Heart right ventricle (tissue), 16 donors: ENCODE data around the gene SLC4A2. TPM values are rescaled to one million over a fixed set of nuclear protein-coding genes. Genes with fewer than 3 reads are reported as not detected.

Experiments
- ATAC-seq, 8 donors: fragments of 200-7000 bp; cut with Tn5 transposase; one replicate each; pipeline ENCODE4 v1.9.1; 2020; ENCODE audit warnings: mild to moderate bottlenecking in 8 of 8, moderate library complexity in 8 of 8, moderate number of reproducible peaks in 1 of 8
- DNase-seq, 2 donors: peaks; one replicate each; pipeline ENCODE4 v3.0.0-alpha.2; 2020
- H3K27ac ChIP-seq, 10 donors: fragments of 200-600 bp; sonication (generic) in 2 of 10; one replicate each; pipeline versions ENCODE4 v1.5.0 to v1.8.0; 2020 to 2022; ENCODE audit warnings: mild to moderate bottlenecking in 3 of 10
- H3K27me3 ChIP-seq, 7 donors: fragments of 200-600 bp; one replicate each; pipeline ENCODE4 v1.8.0; 2021 to 2022; ENCODE audit warnings: mild to moderate bottlenecking in 2 of 7
- H3K36me3 ChIP-seq, 9 donors: fragments of 200-600 bp; sonication (generic) in 1 of 9; one replicate each; pipeline versions ENCODE4 v1.5.0 to v1.8.0; 2020 to 2022; ENCODE audit warnings: mild to moderate bottlenecking in 2 of 9
- H3K4me1 ChIP-seq, 9 donors: fragments of 200-600 bp; sonication (generic) in 1 of 9; one replicate each; pipeline versions ENCODE4 v1.5.0 to v1.8.0; 2020 to 2022; ENCODE audit warnings: mild to moderate bottlenecking in 4 of 9
- H3K4me3 ChIP-seq, 10 donors: fragments of 200-600 bp; sonication (generic) in 2 of 10; one replicate each; pipeline versions ENCODE4 v1.5.0 to v1.8.0; 2020 to 2022; ENCODE audit warnings: mild to moderate bottlenecking in 7 of 10, moderate library complexity in 2 of 10
- H3K9me3 ChIP-seq, 11 donors: fragments of 200-600 bp in 10 of 11; sonication (generic) in 2 of 11; one replicate each; pipeline versions ENCODE4 v1.5.0 to v1.8.0; 2013 to 2022; ENCODE audit warnings: mild to moderate bottlenecking in 2 of 11, control low read depth in 1 of 11, moderate library complexity in 1 of 11
- CTCF ChIP-seq, 9 donors: fragments of 200-600 bp; sonication (generic) in 2 of 9; IDR thresholded peaks; one replicate each; pipeline versions ENCODE4 v1.5.0 to v1.8.0; 2021 to 2022; ENCODE audit warnings: antibody characterized with exemption in 9 of 9, mild to moderate bottlenecking in 5 of 9, moderate library complexity in 1 of 9
- WGBS, 2 donors: extraction: QIAGEN DNeasy Blood & Tissue Kit; methylation state at CpG; one replicate each; pipeline ENCODE4 v1.1.7; 2013; ENCODE audit warnings: inconsistent platforms in 1 of 2; 5-methylcytosine and 5-hydroxymethylcytosine counted together
- intact Hi-C, 10 donors: fragments of 100-400 bp; cut with DNase I; formaldehyde crosslinking; loops; one replicate each; pipeline versions ENCODE4 v1.11.1 to v1.14.2; 2022
- polyA plus RNA-seq, 2 donors: library from polyadenylated mRNA; stranded (reverse); fragments of 200-250 nt; gene quantifications; one replicate each; pipeline ENCODE4 v1.2.3, GENCODE V29; 2013
- total RNA-seq, 10 donors: library from RNA; stranded (reverse); fragmentation: NEBNext Ultra II Directional in 3 of 10; extraction: Animal tissue kit (Norgen Biotek cat#: 25700) in 3 of 10; gene quantifications; one replicate each; pipeline versions ENCODE4 v1.2.1 to v1.2.4, GENCODE V29; 2021 to 2023
- donor health status: Arrhythmogenic right ventricular cardiomyopathy.
- donor health status: ischemic (EF 13 %, LVEDD 7.1; RV severe dilation, severe dysfunction).
- donor health status: healthy with polysubstance abuse.
- donor health status: DM: no; HTN: yes; CAD: no.
- donor health status: DM: no; HTN: no; CAD: no.
- donor health status: ischemic (EF 25% LVEDD 6.9; RV normal size, moderate dysfunction).
- donor health status: ischemic (EF 25% LVEDD 5.7; RV mildly dilated, moderate dysfunction).
- donor health status: healthy.
- donor health status: DM: yes; HTN: yes; CAD: no.
- donor health status: Ischemic cardiomyopathy.
- donor health status: ischemic (EF 35%, LVEDD 5.7; RV mildly dilated, moderate dysfunction).
- donor health status: nonischemic (EF 11% LVEDD 7.7; RV severe dilation, severe dysfunction).
- donor health status: DM: yes; HTN: yes; CAD: no.
- donor health status: PGD.
- donor health status: ischemic (EF 29% LVEDD 5.4; RV normal size, mild dysfunction).
- donor health status: nonischemic (EF 23%, LVEDD 6.1; RV moderate dilation, normal function).

Gene SLC4A2
- total and polyA plus RNA-seq, 12 donors, result 36.0 to 109 (median 54.6) TPM

DNA sequence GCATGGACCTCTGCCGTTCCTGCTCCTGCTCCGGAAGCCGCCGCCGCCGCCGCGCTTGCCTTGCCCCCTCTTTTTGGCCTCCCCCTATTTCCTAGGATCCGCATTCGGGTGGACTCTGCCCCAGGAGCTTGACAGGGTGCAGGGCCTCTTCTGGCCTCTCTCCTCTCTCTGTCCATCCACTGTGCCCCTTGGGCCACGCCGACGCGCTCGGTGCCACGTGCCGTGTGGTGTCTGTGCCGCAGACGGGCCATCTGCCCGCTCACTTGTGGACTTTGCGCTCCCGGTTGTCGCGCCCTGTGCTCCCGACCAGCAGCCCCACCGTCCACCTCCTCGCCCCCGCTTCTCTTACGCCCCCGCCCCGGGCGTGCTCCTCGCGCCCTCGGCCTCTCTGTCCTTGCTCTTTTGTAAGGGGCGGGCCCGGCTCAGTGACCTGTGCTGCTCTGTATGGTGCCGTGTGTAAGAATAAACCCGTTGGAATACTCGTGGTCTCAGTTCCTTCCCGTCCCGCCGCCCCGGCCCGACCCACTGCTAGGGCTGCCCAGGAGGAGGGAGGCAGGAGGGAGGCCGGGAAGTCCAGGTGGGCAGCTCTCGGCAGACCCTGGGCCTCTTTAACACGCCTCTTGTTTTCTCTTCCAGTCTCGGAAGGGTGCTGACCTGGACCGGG, 63.9 kb downstream of the SLC4A2 start:
- TF ChIP-seq CTCF (IDR thresholded peaks at IDR 0.05), result no peak
- DNase-seq (peak in 1 of 2 donors; percentile 10), ATAC-seq (no peak)
- Histone ChIP-seq H3K27me3 (no peaks in the 10 kb centered on the region), H3K4me3 (no peak overlapping the region), H3K4me1 (peaks cover 3 to 28% (median 15%) of the 10 kb centered on the region in 9 donors), H3K36me3 (peaks cover 0 to 72% (median 29%) of the 10 kb centered on the region in 9 donors), H3K9me3 (no peaks in the 10 kb centered on the region), H3K27ac (no peak overlapping the region)
- intact Hi-C loops, result loop anchor here in 9 of 10 donors (5.0 to 10.0 kb wide), 6 partner anchors 49 to 182 kb away; partner anchors contain the start of genes SMARCD3 (in 5 of the 9) and ABCF2 (in 2 of the 9)
- WGBS, 2 donors, result 90% methylated on average over 45 to 50 of the region's 50 CpGs

DNA sequence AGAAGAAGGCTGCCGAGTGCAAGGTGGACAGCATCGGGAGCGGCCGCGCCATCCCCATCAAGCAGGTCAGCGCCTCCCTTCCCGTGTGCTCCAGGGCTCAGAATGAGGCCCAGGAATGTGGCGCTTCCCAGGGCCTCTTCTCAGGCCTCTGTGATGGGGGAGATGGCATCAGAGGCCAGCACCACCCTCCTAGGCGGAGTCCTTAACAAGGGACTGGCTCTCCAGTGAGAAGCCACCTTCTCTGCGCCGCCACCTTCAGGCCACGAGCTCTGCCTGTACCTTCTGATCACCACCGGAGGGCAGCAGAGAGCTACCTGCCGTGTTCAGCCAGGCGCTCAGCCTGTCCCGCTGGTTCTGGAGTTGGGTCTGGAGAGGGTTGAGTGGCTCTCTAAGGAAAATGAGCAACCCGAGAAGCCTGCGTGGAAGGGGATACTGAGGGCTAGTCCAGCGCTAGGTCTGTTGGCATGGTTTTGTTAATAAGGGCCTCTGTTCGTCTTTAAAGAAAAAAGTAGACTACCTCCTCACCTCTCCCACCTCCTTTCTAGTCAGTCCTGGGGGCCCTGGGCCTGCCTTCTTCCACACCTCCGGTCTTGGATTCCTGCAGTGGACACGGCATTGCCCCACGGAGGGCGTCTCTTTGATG, 64.6 kb downstream of the SLC4A2 start:
- Histone ChIP-seq H3K36me3 (peaks cover 0 to 72% (median 27%) of the 10 kb centered on the region in 9 donors), H3K9me3 (no peaks in the 10 kb centered on the region), H3K4me3 (no peak overlapping the region), H3K27me3 (no peaks in the 10 kb centered on the region), H3K27ac (no peak overlapping the region), H3K4me1 (peaks cover 3 to 28% (median 15%) of the 10 kb centered on the region in 9 donors)
- peak; percentile 81 to 88 for DNase-seq
- WGBS, 2 donors, result 43 to 49% methylated on average over 24 of the region's 24 CpGs
- ATAC-seq, result peak; percentile 65 to 87 (median 76)
- TF ChIP-seq CTCF (IDR thresholded peaks at IDR 0.05), result peak; percentile 91 to 99 (median 98)
- intact Hi-C loops, result loop anchor here (1.0 to 10.0 kb wide), 11 partner anchors 48 to 181 kb away; partner anchors contain the start of genes SMARCD3 (in 5 of the 10) and ABCF2 (in 2 of the 10)

DNA sequence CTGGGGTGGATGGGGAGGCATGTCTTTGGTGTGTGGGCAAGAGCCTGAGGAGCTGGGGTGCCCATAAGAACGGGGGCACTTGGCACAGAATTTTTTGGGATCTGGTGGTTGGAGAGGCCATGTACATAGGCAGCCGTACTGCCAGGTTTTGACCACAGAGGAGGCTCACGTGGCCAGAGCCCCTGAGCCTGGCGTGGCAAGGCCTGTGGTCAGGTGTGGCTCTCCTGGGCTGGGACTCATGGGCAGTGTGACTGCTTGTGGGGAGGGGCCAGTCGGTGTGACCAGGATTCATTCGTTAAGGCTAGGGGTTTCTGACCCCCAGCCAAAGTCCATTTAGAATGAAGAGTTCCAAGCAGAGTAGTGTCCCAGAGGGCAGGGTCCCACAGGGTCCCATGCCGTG, 65.1 kb downstream of the SLC4A2 start:
- no peak for TF ChIP-seq CTCF (IDR thresholded peaks at IDR 0.05)
- Histone ChIP-seq H3K9me3 (no peaks in the 10 kb centered on the region), H3K27ac (no peak overlapping the region), H3K4me1 (peaks cover 3 to 28% (median 15%) of the 10 kb centered on the region in 9 donors), H3K36me3 (peaks cover 0 to 72% (median 27%) of the 10 kb centered on the region in 9 donors), H3K4me3 (no peak overlapping the region), H3K27me3 (no peaks in the 10 kb centered on the region)
- 88 to 89% methylated on average over 7 of the region's 7 CpGs for WGBS, 2 donors
- ATAC-seq (no peak), DNase-seq (no peak)
- intact Hi-C loops, result loop anchor here (1.0 to 10.0 kb wide), 11 partner anchors 48 to 180 kb away; partner anchors contain the start of genes SMARCD3 (in 5 of the 10) and ABCF2 (in 2 of the 10)

DNA sequence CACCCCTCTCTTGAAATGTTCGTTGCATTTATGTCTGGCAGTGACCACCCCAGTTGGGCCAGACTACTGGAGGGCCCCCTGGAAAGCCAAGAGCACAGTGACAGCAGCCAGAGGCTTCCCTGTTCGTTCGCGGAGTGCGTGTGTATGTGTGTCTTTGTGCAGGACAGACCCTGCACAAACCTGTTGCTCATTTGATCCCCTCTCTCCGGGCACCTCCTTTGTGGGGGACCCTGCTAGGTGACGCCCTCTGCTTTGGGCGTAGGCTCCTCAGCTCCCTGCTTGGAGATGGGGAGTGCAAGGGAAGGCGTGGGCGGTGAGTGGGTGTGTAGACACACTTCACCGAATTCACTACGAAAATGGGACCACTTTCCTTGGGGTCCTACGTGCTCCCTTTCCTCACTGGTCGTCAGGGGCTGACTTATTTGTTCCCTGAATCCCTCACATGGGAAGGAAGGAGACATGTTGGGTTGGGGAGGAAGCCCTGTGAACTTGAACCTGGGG, 65.6 kb downstream of the SLC4A2 start:
- DNase-seq (no peak), ATAC-seq (no peak)
- H3K36me3 ChIP-seq, result peaks cover 0 to 72% (median 24%) of the 10 kb centered on the region in 9 donors
- peak overlapping the region in 2 of 10 donors; percentile 38 to 58 for H3K27ac ChIP-seq
- no peaks in the 10 kb centered on the region for H3K9me3 ChIP-seq
- peak overlapping the region in 7 of 10 donors; percentile 52 to 65 (median 61) for H3K4me3 ChIP-seq
- no peak for TF ChIP-seq CTCF (IDR thresholded peaks at IDR 0.05)
- no peaks in the 10 kb centered on the region for H3K27me3 ChIP-seq
- 85 to 93% methylated on average over 14 of the region's 14 CpGs for WGBS, 2 donors
- peaks cover 3 to 28% (median 15%) of the 10 kb centered on the region in 9 donors for H3K4me1 ChIP-seq
- intact Hi-C loops, result loop anchor here (1.0 to 10.0 kb wide), 12 partner anchors 46 to 180 kb away; partner anchors contain the start of genes SMARCD3 (in 5 of the 10) and ABCF2 (in 2 of the 10)
